HG02840 (cell line): ENCODE data around the gene VIPAS39.

ENCODE experiments used
- ATAC-seq: cut with Tn5 transposase; IDR thresholded peaks from one replicate; pipeline ENCODE4 v1.9.1; 2021; ENCODE audit warnings: mild to moderate bottlenecking, moderate library complexity, moderate number of reproducible peaks; ENCODE audit not compliant: unreplicated experiment, low FRiP score

The VIPAS39 gene

GRCh38 chr14:77457522-77458248 is at the start of gene VIPAS39, which contains the start of gene AHSA1:
VIPAS39 (minus strand) TSS chr14:77457601; CDS start chr14:77454102, 3,499 bp downstream.
AHSA1 (plus strand) TSS chr14:77458093; CDS start chr14:77458190, 97 bp downstream.
- ATAC-seq: peak; percentile 89

- ATAC-seq: no peak
These were observed 47.6 kb upstream of the VIPAS39 start for GRCh38 chr14:77505031-77505430.

GRCh38 chr14:77503138-77503537 is 45.7 kb upstream of the VIPAS39 start:
- ATAC-seq: no peak

GRCh38 chr14:77502109-77502782 is 44.8 kb upstream of the VIPAS39 start:
- no peak for ATAC-seq

GRCh38 chr14:77498984-77499527 is 41.7 kb upstream of the VIPAS39 start:
- ATAC-seq: peak; percentile 18

GRCh38 chr14:77498120-77498979 is 40.9 kb upstream of the VIPAS39 start, which contains the start of gene ISM2:
ISM2 (minus strand) TSS chr14:77498816; CDS start chr14:77498793, 23 bp downstream.
- ATAC-seq: peak; percentile 51

GRCh38 chr14:77495334-77495733 is 37.9 kb upstream of the VIPAS39 start:
- ATAC-seq: no peak

- ATAC-seq: no peak
These were observed 33.7 kb upstream of the VIPAS39 start for GRCh38 chr14:77491056-77491455.

- ATAC-seq: no peak
These were observed 33.1 kb upstream of the VIPAS39 start for GRCh38 chr14:77490347-77490986.

- no peak for ATAC-seq
These were observed 31.6 kb upstream of the VIPAS39 start for GRCh38 chr14:77489041-77489440.

- no peak for ATAC-seq
These were observed 31.2 kb upstream of the VIPAS39 start for GRCh38 chr14:77488558-77488957.

- ATAC-seq: no peak
These were observed 28.7 kb upstream of the VIPAS39 start for GRCh38 chr14:77485901-77486678.

- no peak for ATAC-seq
These were observed 27.9 kb upstream of the VIPAS39 start for GRCh38 chr14:77485256-77485655.

GRCh38 chr14:77482422-77482821 is 25.0 kb upstream of the VIPAS39 start:
- no peak for ATAC-seq

- ATAC-seq: peak; percentile 78
These were observed 21.4 kb upstream of the VIPAS39 start for GRCh38 chr14:77478796-77479195.

GRCh38 chr14:77478029-77478428 is 20.6 kb upstream of the VIPAS39 start:
- no peak for ATAC-seq

- no peak for ATAC-seq
These were observed 18.2 kb upstream of the VIPAS39 start for GRCh38 chr14:77475432-77476115.

- no peak for ATAC-seq
These were observed 17.2 kb upstream of the VIPAS39 start for GRCh38 chr14:77474479-77475177.
